GM12875 (cell line): ENCODE results near the gene ANHX.

ENCODE experiments used
- H3K4me3 ChIP-seq: one replicate; pipeline ENCODE4 v1.5.1; 2011; ENCODE audit warnings: low read depth, low read length, control low read depth
- CTCF ChIP-seq: IDR thresholded peaks from 2 replicates; pipeline ENCODE4 v1.5.1; 2011; ENCODE audit warnings: low read depth, mild to moderate bottlenecking, control low read depth, inconsistent platforms, low read length, moderate library complexity, borderline replicate concordance; ENCODE audit not compliant: insufficient read depth

The ANHX gene

GRCh38 chr12:133180669-133181068 is 55.0 kb downstream of the ANHX start:
- TF ChIP-seq CTCF, result no peak
- no peak overlapping the region for H3K4me3 ChIP-seq

GRCh38 chr12:133174901-133175300 is 60.8 kb downstream of the ANHX start:
- TF ChIP-seq CTCF, result no peak
- no peak overlapping the region for H3K4me3 ChIP-seq

GRCh38 chr12:133172491-133172890 is 63.2 kb downstream of the ANHX start:
- no peak overlapping the region for H3K4me3 ChIP-seq
- no peak for TF ChIP-seq CTCF
